ENCODE measurements around the gene ATP1A1. TPM values are rescaled to one million over a fixed set of nuclear protein-coding genes. Genes with fewer than 3 reads are reported as not detected.

ATP1A1 gene
- polyA plus RNA-seq, 2 of the 4 experiments (the other 2 are of a cell fraction), result 119 to 171 TPM

GRCh38 chr1:116325104-116325503 is 47.9 kb upstream of the ATP1A1 start:
- Histone ChIP-seq H3K9me3 (no peaks in the 10 kb centered on the region), H3K4me1 (no peaks in the 10 kb centered on the region), H3K4me2 (no peak overlapping the region), H3K27ac (no peak overlapping the region), H3K4me3 (no peak overlapping the region)
- FAIRE-seq (no peak), DNase-seq (ENCODE audit: low read depth in 1 of 2, low spot score in 1 of 2) (no peak), ATAC-seq (no peak)
- CTCF ChIA-PET, result interaction anchor here (1.1 kb wide), 1 partner anchor 161 kb away, joined by 3 read pairs; no protein-coding TSS in a partner anchor
- 42% methylated on average over 2 of the region's 2 CpGs for WGBS (ENCODE audit: missing lambda C conversion rate)
- POLR2A ChIA-PET, result no interaction called here
- TF ChIP-seq NFE2L2 (conservative IDR thresholded peaks at IDR 0.05; ENCODE audit: low read length) (no peak), POLR2A (IDR thresholded peaks at IDR 0.05; ENCODE audit: low read length) (no peak), RFX5 (IDR thresholded peaks at IDR 0.05) (no peak), EHF (CRISPR knock-in tag; IDR thresholded peaks at IDR 0.05) (no peak), CHD2 (IDR thresholded peaks at IDR 0.05; ENCODE audit: low read length, partially characterized antibody) (no peak), E2F6 (IDR thresholded peaks at IDR 0.05; ENCODE audit: borderline replicate concordance, low read depth) (no peak), CHD4 (IDR thresholded peaks at IDR 0.05; ENCODE audit: borderline replicate concordance) (no peak), MAZ (IDR thresholded peaks at IDR 0.05; ENCODE audit: borderline replicate concordance, low read depth, low read length) (no peak), ELK1 (IDR thresholded peaks at IDR 0.05; ENCODE audit: low read depth, low read length) (no peak), HES2 (IDR thresholded peaks at IDR 0.05) (no peak), ZFP36 (IDR thresholded peaks at IDR 0.05; ENCODE audit: borderline replicate concordance, partially characterized antibody) (no peak), BHLHE40 (IDR thresholded peaks at IDR 0.05; ENCODE audit: low read depth, low read length) (no peak), ZNF302 (CRISPR knock-in tag; IDR thresholded peaks at IDR 0.05) (no peak), KDM1A (IDR thresholded peaks at IDR 0.05; ENCODE audit: low read depth) (no peak), REST (IDR thresholded peaks at IDR 0.05) (no peak), PBX3 (IDR thresholded peaks at IDR 0.05) (no peak), NR3C1 (IDR thresholded peaks at IDR 0.05) (no peak), FOSL2 (IDR thresholded peaks at IDR 0.05) (no peak), FOSL2 (CRISPR knock-in tag; IDR thresholded peaks at IDR 0.05) (no peak), ZC3H11A (IDR thresholded peaks at IDR 0.05) (no peak), JUN (IDR thresholded peaks at IDR 0.05) (no peak)

- FAIRE-seq (no peak), ATAC-seq (no peak), DNase-seq (ENCODE audit: low read depth in 1 of 2, low spot score in 1 of 2) (no peak)
- no peak overlapping the region for H3K27ac ChIP-seq
- H3K9me3 ChIP-seq, result no peaks in the 10 kb centered on the region
- WGBS (ENCODE audit: missing lambda C conversion rate), result 77% methylated on average over 2 of the region's 2 CpGs
- H3K4me3 ChIP-seq, result no peak overlapping the region
- no peak for TF ChIP-seq MAZ (IDR thresholded peaks at IDR 0.05; ENCODE audit: borderline replicate concordance, low read depth, low read length)
- no peak for TF ChIP-seq NFE2L2 (conservative IDR thresholded peaks at IDR 0.05; ENCODE audit: low read length)
- TF ChIP-seq CHD2 (IDR thresholded peaks at IDR 0.05; ENCODE audit: low read length, partially characterized antibody), result no peak
- no peak for TF ChIP-seq ZC3H11A (IDR thresholded peaks at IDR 0.05)
- TF ChIP-seq BHLHE40 (IDR thresholded peaks at IDR 0.05; ENCODE audit: low read depth, low read length), result no peak
- TF ChIP-seq EHMT2 (IDR thresholded peaks at IDR 0.05; ENCODE audit: low read depth), result no peak
- TF ChIP-seq POLR2A (IDR thresholded peaks at IDR 0.05; ENCODE audit: low read length), result no peak
- no peak for TF ChIP-seq E2F6 (IDR thresholded peaks at IDR 0.05; ENCODE audit: borderline replicate concordance, low read depth)
- no peak for TF ChIP-seq CTCF (IDR thresholded peaks at IDR 0.05)
- no peak for TF ChIP-seq MYC (IDR thresholded peaks at IDR 0.05; ENCODE audit: borderline replicate concordance, low read length)
- TF ChIP-seq EP300 (IDR thresholded peaks at IDR 0.05), result no peak
- CTCF ChIA-PET, result no interaction called here
- H3K4me2 ChIP-seq, result no peak overlapping the region
- POLR2A ChIA-PET, result no interaction called here
- H3K4me1 ChIP-seq, result no peaks in the 10 kb centered on the region
Observed at GRCh38 chr1:116325922-116326321, 47.1 kb upstream of the ATP1A1 start.

Measured in A549 (cell line).